GM13977 (cell line): ENCODE data around the gene FAM228A.
"Not testable (repeated sequence)": the region's sequence is repeated elsewhere in the genome, so short reads cannot be mapped to it uniquely, and the experiment has no call there.

Source experiments
- DNase-seq: peaks from one replicate; pipeline ENCODE4 v3.0.0; 2012; ENCODE audit warnings: low spot score
- CTCF ChIP-seq: IDR thresholded peaks from 2 replicates; pipeline ENCODE4 v1.5.1; 2012; ENCODE audit warnings: mild to moderate bottlenecking, control low read depth; ENCODE audit not compliant: insufficient read depth; ENCODE audit errors: extremely low read depth, missing control alignments
- in situ Hi-C: fragments of 300-500 bp; cut with MboI; formaldehyde crosslinking; loops from one replicate; pipeline ENCODE4 v1.12.0; 2022; ENCODE audit warnings: low sequenced_read_pairs, low pct_unique_long_range_greater_than_20kb, mixed read lengths, inconsistent platforms; ENCODE audit not compliant: unreplicated experiment

FAM228A gene

DNA sequence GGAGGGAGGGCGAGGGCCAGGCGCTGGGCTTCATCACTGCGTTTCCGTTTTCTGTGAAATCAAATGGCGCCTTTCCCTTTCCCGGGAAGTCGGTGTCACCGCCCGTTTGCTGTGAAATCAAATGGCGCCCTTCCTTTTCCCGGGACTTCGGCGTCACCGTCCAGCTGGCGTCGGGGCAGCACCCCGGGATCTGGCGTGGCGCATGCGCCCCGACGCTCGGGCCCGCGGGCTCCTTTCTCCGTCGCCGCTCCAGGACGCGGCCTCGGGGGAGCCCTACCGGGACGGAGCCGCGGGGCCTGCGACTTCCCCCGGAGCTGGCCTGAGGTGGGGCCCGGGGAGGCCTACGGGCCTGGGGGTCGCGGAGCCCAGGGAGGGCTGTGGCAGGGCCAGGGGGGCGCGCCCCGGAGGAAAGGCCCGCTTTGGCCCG lies at the start of gene FAM228A:
Gene FAM228A, plus strand, starts transcription at position 203 of the 427 bp plus-strand sequence. CDS start 428 bp downstream, outside the sequence.
- DNase-seq, result no peak
- in situ Hi-C loops, result no loop called here
- TF ChIP-seq CTCF, result no peak

DNA sequence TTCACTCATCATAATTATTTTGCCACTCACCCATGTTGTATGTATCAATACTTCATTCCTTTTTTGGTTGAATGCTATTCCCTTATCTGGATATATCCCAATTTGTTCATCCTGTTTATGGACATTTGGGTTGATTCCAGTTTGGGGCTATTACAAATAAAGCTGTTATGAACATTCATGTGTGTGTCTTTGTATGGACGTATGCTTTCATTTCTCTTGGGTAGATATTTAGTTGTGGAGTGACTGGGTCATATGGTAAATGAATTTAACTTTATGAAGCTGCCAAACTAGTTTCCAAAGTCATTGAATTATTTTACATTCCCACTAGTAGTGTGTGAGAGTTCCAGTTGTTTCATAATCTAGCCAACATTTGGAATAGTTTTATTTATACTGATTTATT lies 48.9 kb upstream of the FAM228A start:
- no peak for DNase-seq
- in situ Hi-C loops, result no loop called here
- no peak for TF ChIP-seq CTCF

DNA sequence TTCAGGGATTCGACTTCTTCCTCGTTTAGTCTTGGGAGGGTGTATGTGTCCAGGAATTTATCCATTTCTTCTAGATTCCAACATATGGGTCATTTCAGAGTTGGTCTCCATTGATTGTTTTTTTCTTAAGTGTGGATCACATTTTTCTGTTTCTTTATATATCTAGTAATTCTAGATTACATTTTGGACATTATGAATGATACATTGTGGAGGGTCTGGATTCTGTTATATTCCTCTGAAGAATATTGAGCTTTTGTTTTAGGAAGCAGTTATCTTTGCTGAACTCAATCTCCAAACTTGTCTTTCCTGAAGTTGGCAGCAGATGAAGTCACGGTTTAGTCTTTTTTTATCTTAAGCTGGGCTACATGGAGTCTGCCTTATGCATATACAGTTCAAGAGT lies 42.3 kb upstream of the FAM228A start:
- in situ Hi-C loops, result no loop called here
- no peak for TF ChIP-seq CTCF
- no peak for DNase-seq

DNA sequence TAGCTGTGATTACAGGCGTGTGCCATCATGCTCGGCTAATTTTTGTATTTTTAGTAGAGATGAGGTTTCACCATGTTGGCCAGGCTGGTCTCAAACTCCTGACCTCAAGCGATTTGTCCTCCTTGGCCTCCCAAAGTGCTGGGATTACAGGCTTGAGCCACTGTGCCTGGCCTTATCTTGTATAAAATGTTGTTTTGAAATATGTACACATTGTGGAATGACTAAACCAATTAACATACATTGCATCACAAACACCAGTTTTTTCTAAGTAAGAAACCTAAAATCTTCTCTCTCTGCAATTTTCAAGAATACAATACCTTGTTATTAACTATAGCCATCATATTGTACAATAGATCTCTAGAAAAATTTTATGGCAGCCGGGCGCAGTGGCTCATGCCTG lies 34.5 kb upstream of the FAM228A start:
- in situ Hi-C loops, DNase-seq: not testable (repeated sequence)

DNA sequence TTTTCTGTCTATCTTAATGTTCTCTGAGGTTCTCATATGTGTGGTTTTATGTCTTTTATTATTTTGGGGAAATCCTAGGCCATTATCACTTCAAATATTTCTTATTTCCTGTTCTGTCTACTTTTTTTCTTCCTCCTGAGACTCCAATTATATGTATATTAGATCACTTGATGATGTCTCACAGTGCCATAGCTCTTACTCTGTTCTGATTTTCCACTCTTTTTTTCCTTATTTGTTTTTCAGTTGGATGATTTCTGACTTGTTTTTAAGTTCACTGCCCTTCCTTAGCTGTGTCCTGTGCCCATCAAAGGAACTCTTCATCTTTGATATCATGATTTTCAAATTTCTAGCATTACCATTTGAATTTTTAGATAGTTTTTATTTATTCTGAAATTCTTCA lies 27.5 kb upstream of the FAM228A start:
- no peak for DNase-seq
- in situ Hi-C loops, result no loop called here
- TF ChIP-seq CTCF, result no peak

GRCh38 chr2:24152413-24153197 lies 22.2 kb upstream of the FAM228A start:
- DNase-seq, result no peak
- TF ChIP-seq CTCF, result no peak
- in situ Hi-C loops, result no loop called here

DNA sequence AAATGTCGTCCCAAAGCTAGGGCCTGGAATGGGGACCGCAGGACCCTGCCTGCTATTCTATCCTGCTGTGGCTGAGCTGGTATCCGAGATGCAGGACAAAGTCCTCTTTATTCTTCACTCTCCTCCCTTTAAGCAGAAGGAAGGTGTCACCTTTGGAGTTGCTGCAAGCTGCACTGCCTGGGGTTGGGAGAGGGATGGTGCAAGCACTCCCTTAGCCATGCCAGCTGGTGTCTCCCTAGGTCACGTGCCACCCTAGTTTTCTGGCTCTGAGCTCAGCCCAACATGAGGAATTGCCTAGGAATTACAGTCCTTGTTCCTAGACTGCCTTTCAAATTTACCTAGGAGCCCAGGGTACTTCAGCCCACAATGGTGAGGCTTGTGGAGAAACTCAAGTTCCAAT lies 21.4 kb upstream of the FAM228A start:
- DNase-seq, result no peak
- in situ Hi-C loops, result no loop called here
- TF ChIP-seq CTCF, result no peak
